ENCODE results near the gene ARRDC3. TPM values are rescaled to one million over a fixed set of nuclear protein-coding genes. Genes with fewer than 3 reads are reported as not detected.

Gene ARRDC3
- total and polyA plus RNA-seq, 2 of the 8 experiments (the other 6 are each of a cell fraction or from before 2014, with no cell fraction given) = 2.9 to 5.7 TPM

- TF ChIP-seq, protein P1, sequence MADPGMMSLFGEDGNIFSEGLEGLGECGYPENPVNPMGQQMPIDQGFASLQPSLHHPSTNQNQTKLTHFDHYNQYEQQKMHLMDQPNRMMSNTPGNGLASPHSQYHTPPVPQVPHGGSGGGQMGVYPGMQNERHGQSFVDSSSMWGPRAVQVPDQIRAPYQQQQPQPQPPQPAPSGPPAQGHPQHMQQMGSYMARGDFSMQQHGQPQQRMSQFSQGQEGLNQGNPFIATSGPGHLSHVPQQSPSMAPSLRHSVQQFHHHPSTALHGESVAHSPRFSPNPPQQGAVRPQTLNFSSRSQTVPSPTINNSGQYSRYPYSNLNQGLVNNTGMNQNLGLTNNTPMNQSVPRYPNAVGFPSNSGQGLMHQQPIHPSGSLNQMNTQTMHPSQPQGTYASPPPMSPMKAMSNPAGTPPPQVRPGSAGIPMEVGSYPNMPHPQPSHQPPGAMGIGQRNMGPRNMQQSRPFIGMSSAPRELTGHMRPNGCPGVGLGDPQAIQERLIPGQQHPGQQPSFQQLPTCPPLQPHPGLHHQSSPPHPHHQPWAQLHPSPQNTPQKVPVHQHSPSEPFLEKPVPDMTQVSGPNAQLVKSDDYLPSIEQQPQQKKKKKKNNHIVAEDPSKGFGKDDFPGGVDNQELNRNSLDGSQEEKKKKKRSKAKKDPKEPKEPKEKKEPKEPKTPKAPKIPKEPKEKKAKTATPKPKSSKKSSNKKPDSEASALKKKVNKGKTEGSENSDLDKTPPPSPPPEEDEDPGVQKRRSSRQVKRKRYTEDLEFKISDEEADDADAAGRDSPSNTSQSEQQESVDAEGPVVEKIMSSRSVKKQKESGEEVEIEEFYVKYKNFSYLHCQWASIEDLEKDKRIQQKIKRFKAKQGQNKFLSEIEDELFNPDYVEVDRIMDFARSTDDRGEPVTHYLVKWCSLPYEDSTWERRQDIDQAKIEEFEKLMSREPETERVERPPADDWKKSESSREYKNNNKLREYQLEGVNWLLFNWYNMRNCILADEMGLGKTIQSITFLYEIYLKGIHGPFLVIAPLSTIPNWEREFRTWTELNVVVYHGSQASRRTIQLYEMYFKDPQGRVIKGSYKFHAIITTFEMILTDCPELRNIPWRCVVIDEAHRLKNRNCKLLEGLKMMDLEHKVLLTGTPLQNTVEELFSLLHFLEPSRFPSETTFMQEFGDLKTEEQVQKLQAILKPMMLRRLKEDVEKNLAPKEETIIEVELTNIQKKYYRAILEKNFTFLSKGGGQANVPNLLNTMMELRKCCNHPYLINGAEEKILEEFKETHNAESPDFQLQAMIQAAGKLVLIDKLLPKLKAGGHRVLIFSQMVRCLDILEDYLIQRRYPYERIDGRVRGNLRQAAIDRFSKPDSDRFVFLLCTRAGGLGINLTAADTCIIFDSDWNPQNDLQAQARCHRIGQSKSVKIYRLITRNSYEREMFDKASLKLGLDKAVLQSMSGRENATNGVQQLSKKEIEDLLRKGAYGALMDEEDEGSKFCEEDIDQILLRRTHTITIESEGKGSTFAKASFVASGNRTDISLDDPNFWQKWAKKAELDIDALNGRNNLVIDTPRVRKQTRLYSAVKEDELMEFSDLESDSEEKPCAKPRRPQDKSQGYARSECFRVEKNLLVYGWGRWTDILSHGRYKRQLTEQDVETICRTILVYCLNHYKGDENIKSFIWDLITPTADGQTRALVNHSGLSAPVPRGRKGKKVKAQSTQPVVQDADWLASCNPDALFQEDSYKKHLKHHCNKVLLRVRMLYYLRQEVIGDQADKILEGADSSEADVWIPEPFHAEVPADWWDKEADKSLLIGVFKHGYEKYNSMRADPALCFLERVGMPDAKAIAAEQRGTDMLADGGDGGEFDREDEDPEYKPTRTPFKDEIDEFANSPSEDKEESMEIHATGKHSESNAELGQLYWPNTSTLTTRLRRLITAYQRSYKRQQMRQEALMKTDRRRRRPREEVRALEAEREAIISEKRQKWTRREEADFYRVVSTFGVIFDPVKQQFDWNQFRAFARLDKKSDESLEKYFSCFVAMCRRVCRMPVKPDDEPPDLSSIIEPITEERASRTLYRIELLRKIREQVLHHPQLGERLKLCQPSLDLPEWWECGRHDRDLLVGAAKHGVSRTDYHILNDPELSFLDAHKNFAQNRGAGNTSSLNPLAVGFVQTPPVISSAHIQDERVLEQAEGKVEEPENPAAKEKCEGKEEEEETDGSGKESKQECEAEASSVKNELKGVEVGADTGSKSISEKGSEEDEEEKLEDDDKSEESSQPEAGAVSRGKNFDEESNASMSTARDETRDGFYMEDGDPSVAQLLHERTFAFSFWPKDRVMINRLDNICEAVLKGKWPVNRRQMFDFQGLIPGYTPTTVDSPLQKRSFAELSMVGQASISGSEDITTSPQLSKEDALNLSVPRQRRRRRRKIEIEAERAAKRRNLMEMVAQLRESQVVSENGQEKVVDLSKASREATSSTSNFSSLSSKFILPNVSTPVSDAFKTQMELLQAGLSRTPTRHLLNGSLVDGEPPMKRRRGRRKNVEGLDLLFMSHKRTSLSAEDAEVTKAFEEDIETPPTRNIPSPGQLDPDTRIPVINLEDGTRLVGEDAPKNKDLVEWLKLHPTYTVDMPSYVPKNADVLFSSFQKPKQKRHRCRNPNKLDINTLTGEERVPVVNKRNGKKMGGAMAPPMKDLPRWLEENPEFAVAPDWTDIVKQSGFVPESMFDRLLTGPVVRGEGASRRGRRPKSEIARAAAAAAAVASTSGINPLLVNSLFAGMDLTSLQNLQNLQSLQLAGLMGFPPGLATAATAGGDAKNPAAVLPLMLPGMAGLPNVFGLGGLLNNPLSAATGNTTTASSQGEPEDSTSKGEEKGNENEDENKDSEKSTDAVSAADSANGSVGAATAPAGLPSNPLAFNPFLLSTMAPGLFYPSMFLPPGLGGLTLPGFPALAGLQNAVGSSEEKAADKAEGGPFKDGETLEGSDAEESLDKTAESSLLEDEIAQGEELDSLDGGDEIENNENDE (IDR thresholded peaks at IDR 0.05; ENCODE audit: insufficient replicate concordance, low read length) = no peak
- TF ChIP-seq CHD2 (IDR thresholded peaks at IDR 0.05; ENCODE audit: low read length) (no peak), CBX8 (IDR thresholded peaks at IDR 0.05; ENCODE audit: borderline replicate concordance, low read depth, low read length) (no peak), RFX5 (IDR thresholded peaks at IDR 0.05; ENCODE audit: borderline replicate concordance, low read depth, low read length) (no peak)
These were observed 34.1 kb upstream of the ARRDC3 start (continued) for GRCh38 chr5:91417219-91417618.
